IMR-90 (cell line): Measurements from ENCODE around the gene TPST1. TPM values are rescaled to one million over a fixed set of nuclear protein-coding genes. Genes with fewer than 3 reads are reported as not detected.

Source experiments
- ATAC-seq: fragments of 200-7000 bp; cut with Tn5 transposase; 2 replicates; pipeline ENCODE4 v1.9.1; 2020; ENCODE audit warnings: low read depth, mild to moderate bottlenecking, moderate library complexity
- BruUV-seq: library from RNA; stranded (reverse); fragments of 400-500 nt; replicated peaks from 2 replicates; lab custom pipeline; 2021; lab: Mats Ljungman, UMichigan
- CTCF ChIA-PET: fragments of 300-600 bp; formaldehyde crosslinking; extraction: SDS; loops from one replicate; lab custom pipeline; 2021; ENCODE audit warnings: antibody characterized with exemption; lab: Yijun Ruan, JAX
- POLR2A ChIA-PET: fragments of 300-600 bp; sonication (Branson Sonifier 250); formaldehyde crosslinking; loops from one replicate; lab custom pipeline; 2022; ENCODE audit warnings: antibody characterized with exemption; ENCODE audit not compliant: unreplicated experiment; lab: Charles Lee
- DNase-seq: peaks from one replicate; pipeline ENCODE4 v3.0.0; 2013
- H2AFZ ChIP-seq: replicated peaks from 2 replicates; pipeline ENCODE3; 2013; ENCODE audit warnings: low read length, mild to moderate bottlenecking; ENCODE audit not compliant: poor library complexity
- H2AK5ac ChIP-seq: 2 replicates; pipeline ENCODE4 v1.6.1; 2013; ENCODE audit warnings: low read depth, low read length, inconsistent platforms
- H2AK9ac ChIP-seq: replicated peaks from 2 replicates; pipeline ENCODE3; 2013; ENCODE audit warnings: mild to moderate bottlenecking, low read depth, low read length, moderate library complexity; ENCODE audit not compliant: poor library complexity
- H2BK120ac ChIP-seq: 2 replicates; pipeline ENCODE4 v1.6.1; 2013; ENCODE audit warnings: low read depth, low read length, inconsistent platforms
- H2BK15ac ChIP-seq: 3 replicates; pipeline ENCODE4 v1.6.1; 2013; ENCODE audit warnings: low read depth, low read length, inconsistent platforms
- H2BK20ac ChIP-seq: 2 replicates; pipeline ENCODE4 v1.6.1; 2013; ENCODE audit warnings: low read depth, mild to moderate bottlenecking, inconsistent platforms, low read length, moderate library complexity
- H2BK5ac ChIP-seq: 2 replicates; pipeline ENCODE4 v1.6.1; 2013; ENCODE audit warnings: mild to moderate bottlenecking, low read depth, low read length, inconsistent platforms; ENCODE audit not compliant: poor library complexity, severe bottlenecking
- H3K14ac ChIP-seq: replicated peaks from 2 replicates; pipeline ENCODE4 v1.6.1; 2013; ENCODE audit warnings: low read depth, low read length, inconsistent platforms
- H3K18ac ChIP-seq: 2 replicates; pipeline ENCODE4 v1.6.1; 2013; ENCODE audit warnings: low read depth, low read length, control low read depth
- H3K23ac ChIP-seq: 2 replicates; pipeline ENCODE4 v1.6.1; 2013; ENCODE audit warnings: low read depth, low read length, inconsistent platforms
- H3K27ac ChIP-seq: 2 replicates; pipeline ENCODE4 v1.5.1; 2013; ENCODE audit warnings: mild to moderate bottlenecking, control low read depth, low read length; ENCODE audit not compliant: insufficient read depth
- H3K27me3 ChIP-seq: 2 replicates; pipeline ENCODE4 v1.6.1; 2013; ENCODE audit warnings: low read length; ENCODE audit not compliant: control insufficient read depth, insufficient read depth
- H3K36me3 ChIP-seq: 2 replicates; pipeline ENCODE4 v1.6.1; 2013; ENCODE audit warnings: low read length, mixed read lengths; ENCODE audit not compliant: control insufficient read depth, insufficient read depth
- H3K4ac ChIP-seq: 2 replicates; pipeline ENCODE4 v1.6.1; 2013; ENCODE audit warnings: low read depth, low read length, inconsistent platforms
- H3K4me1 ChIP-seq: 2 replicates; pipeline ENCODE4 v1.6.1; 2013; ENCODE audit warnings: low read length, mixed read lengths; ENCODE audit not compliant: control insufficient read depth, insufficient read depth
- H3K4me2 ChIP-seq: 2 replicates; pipeline ENCODE4 v1.6.1; 2013; ENCODE audit warnings: low read depth, mild to moderate bottlenecking, control low read depth, low read length, moderate library complexity
- H3K4me3 ChIP-seq: 2 replicates; pipeline ENCODE4 v1.5.1; 2013; ENCODE audit warnings: low read depth, mild to moderate bottlenecking, control low read depth, low read length, moderate library complexity; ENCODE audit not compliant: insufficient read depth
- H3K56ac ChIP-seq: 2 replicates; pipeline ENCODE4 v1.6.1; 2013; ENCODE audit warnings: low read length, inconsistent platforms; ENCODE audit not compliant: insufficient read depth; ENCODE audit errors: extremely low read depth
- H3K79me1 ChIP-seq, 2 experiments: 2 replicates each; pipeline ENCODE4 v1.6.1; 2013; ENCODE audit warnings: low read length in 2 of 2, inconsistent platforms in 1 of 2, low read depth in 1 of 2
- H3K9ac ChIP-seq: 2 replicates; pipeline ENCODE4 v1.6.1; 2013; ENCODE audit warnings: low read depth, low read length, control low read depth
- H3K9me1 ChIP-seq: 2 replicates; pipeline ENCODE4 v1.6.1; 2013; ENCODE audit warnings: low read length, inconsistent platforms; ENCODE audit not compliant: insufficient read depth
- H3K9me3 ChIP-seq: 2 replicates; pipeline ENCODE4 v1.6.1; 2013; ENCODE audit warnings: low read length; ENCODE audit not compliant: control insufficient read depth, insufficient read depth
- H4K20me1 ChIP-seq: 2 replicates; pipeline ENCODE4 v1.6.1; 2013; ENCODE audit warnings: low read length, inconsistent platforms; ENCODE audit not compliant: insufficient read depth
- H4K5ac ChIP-seq: 2 replicates; pipeline ENCODE4 v1.6.1; 2013; ENCODE audit warnings: mild to moderate bottlenecking, low read depth, low read length, control low read depth
- H4K8ac ChIP-seq, 2 experiments: 2 replicates each; pipeline ENCODE4 v1.6.1; 2013; ENCODE audit warnings: low read depth in 2 of 2, low read length in 2 of 2, control low read depth in 1 of 2, inconsistent platforms in 1 of 2
- H4K91ac ChIP-seq: 2 replicates; pipeline ENCODE4 v1.6.1; 2013; ENCODE audit warnings: low read depth, low read length, inconsistent platforms; ENCODE audit not compliant: insufficient read depth
- BHLHE40 ChIP-seq: fragments of 150-350 bp; IDR thresholded peaks from 2 replicates; pipeline ENCODE4 v1.6.1; 2016; ENCODE audit warnings: mild to moderate bottlenecking, low read depth, low read length
- CHD1 ChIP-seq: IDR thresholded peaks from 2 replicates; pipeline ENCODE4 v1.6.1; 2012; ENCODE audit warnings: low read depth, low read length, improper control_type of control experiment
- FOS ChIP-seq: fragments of 150-350 bp; IDR thresholded peaks from 2 replicates; pipeline ENCODE4 v1.6.1; 2016; ENCODE audit warnings: low read depth, low read length
- MXI1 ChIP-seq: IDR thresholded peaks from 2 replicates; pipeline ENCODE4 v1.6.1; 2012; ENCODE audit warnings: low read depth, mild to moderate bottlenecking, low read length, moderate library complexity, borderline replicate concordance
- RCOR1 ChIP-seq: IDR thresholded peaks from 2 replicates; pipeline ENCODE4 v1.6.1; 2012; ENCODE audit warnings: mild to moderate bottlenecking, low read length, improper control_type of control experiment; ENCODE audit not compliant: insufficient replicate concordance
- SMC3 ChIP-seq: fragments of 150-350 bp; IDR thresholded peaks from 2 replicates; pipeline ENCODE4 v1.6.1; 2016; ENCODE audit warnings: low read depth, mild to moderate bottlenecking, antibody characterized with exemption, low read length, moderate library complexity
- WGBS, 2 experiments: methylation state at CpG; one replicate each; pipeline versions ENCODE4 v1.1.5 to v1.1.7; 2013; ENCODE audit warnings: missing lambda C conversion rate in 2 of 2; ENCODE audit not compliant: insufficient read length in 1 of 2; ENCODE audit errors: extremely low coverage in 2 of 2; 5-methylcytosine and 5-hydroxymethylcytosine counted together
- dilution Hi-C: fragments of 300-500 bp; cut with HindIII; formaldehyde crosslinking; loops from one replicate; pipeline ENCODE4 v1.14.3; 2018; ENCODE audit warnings: low sequenced_read_pairs; ENCODE audit not compliant: unreplicated experiment
- in situ Hi-C: fragments of 300-500 bp; cut with MboI; formaldehyde crosslinking; loops from 3 replicates; pipeline ENCODE4 v1.14.3; 2019; ENCODE audit warnings: low sequenced_read_pairs, inconsistent platforms, mixed read lengths
- intact Hi-C: fragments of 100-400 bp; cut with micrococcal nuclease; formaldehyde crosslinking; loops from 2 replicates; pipeline ENCODE4 v1.10.0; 2022
- polyA plus RNA-seq, 3 experiments: library from polyadenylated mRNA; depleted of rRNA; stranded (reverse); fragments of >200 nt; gene quantifications; 2 replicates each; pipeline ENCODE4 v1.2.3, GENCODE V29; 2012; ENCODE audit warnings: low replicate concordance in 1 of 3
- total RNA-seq: library from RNA; depleted of rRNA; stranded (reverse); fragments of >200 nt; gene quantifications from 2 replicates; pipeline ENCODE4 v1.2.3, GENCODE V29; 2012
- TF ChIP-seq, protein P1 (sequence below): fragments of 150-350 bp; IDR thresholded peaks from 2 replicates; pipeline ENCODE4 v1.6.1; 2016; ENCODE audit warnings: low read depth, mild to moderate bottlenecking, low read length, moderate library complexity, borderline replicate concordance
- TF ChIP-seq, protein P2 (sequence below): conservative IDR thresholded peaks from 2 replicates; pipeline ENCODE4 v1.5.1; 2012; ENCODE audit warnings: mild to moderate bottlenecking, low read depth, low read length, improper control_type of control experiment

TPST1 gene
- total and polyA plus RNA-seq, 2 of the 4 experiments (the other 2 are of a cell fraction): 37.7 to 58.6 TPM

DNA sequence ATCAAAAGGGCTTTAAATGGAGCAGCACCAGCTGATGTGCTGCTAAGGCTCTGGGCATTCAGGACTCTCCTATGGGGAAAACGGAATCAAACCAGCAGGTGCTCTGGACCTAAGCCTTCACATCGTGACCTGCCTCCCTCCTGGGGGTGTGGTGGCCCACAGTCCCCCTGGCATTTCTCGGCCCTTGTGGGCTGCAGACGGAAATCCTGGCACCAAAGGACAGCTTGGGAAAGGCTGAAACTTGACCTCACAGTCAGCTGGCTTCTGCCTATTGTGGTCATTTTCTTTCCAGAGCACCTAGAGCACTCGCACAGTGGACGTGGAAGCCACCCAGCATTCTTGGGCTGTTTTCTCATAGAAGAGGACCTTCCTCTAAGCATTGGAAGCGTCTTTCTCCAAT is 74.8 kb downstream of the TPST1 start:
- Histone ChIP-seq H3K56ac (no peak overlapping the region), H3K9ac (no peak overlapping the region), H3K14ac (no peak overlapping the region), H3K9me3 (no peaks in the 10 kb centered on the region), H3K4ac (peak overlapping the region; percentile 8), H2AK5ac (peak overlapping the region; percentile 2; the same call in 1 of the 2 replicates), H3K27me3 (no peaks in the 10 kb centered on the region), H3K27ac (no peak overlapping the region), H4K20me1 (peaks cover 8% of the 10 kb centered on the region; the same call in 1 of the 2 replicates), H2BK20ac (no peak overlapping the region), H2BK15ac (peak overlapping the region; percentile 22; the same call in 1 of the 3 replicates), H3K4me1 (peaks cover 18% of the 10 kb centered on the region), H3K23ac (no peak overlapping the region), H4K91ac (no peak overlapping the region), H3K9me1 (peaks cover 11% of the 10 kb centered on the region; the same call in 1 of the 2 replicates), H2BK120ac (0 out of 2 replicates have a peak overlapping the region, but pooled peaks have one; percentile 6), H3K4me2 (no peak overlapping the region), H3K4me3 (no peak overlapping the region), H3K79me1 (peaks cover 22 to 67% of the 10 kb centered on the region in 2 experiments), H4K8ac (no peak overlapping the region), H4K5ac (no peak overlapping the region), H2AFZ (no peak overlapping the region), H2BK5ac (no peak overlapping the region), H3K36me3 (no peaks in the 10 kb centered on the region; the same call in 1 of the 2 replicates), H2AK9ac (no peak overlapping the region), H3K18ac (no peak overlapping the region)
- dilution Hi-C loops (no loop called here), intact Hi-C loops (no loop called here), in situ Hi-C loops (no loop called here)
- no TSS peak for BruUV-seq
- ATAC-seq: no peak
- TF ChIP-seq RCOR1: no peak
- no peak for TF ChIP-seq BHLHE40
- no peak for TF ChIP-seq FOS
- TF ChIP-seq, protein P1, sequence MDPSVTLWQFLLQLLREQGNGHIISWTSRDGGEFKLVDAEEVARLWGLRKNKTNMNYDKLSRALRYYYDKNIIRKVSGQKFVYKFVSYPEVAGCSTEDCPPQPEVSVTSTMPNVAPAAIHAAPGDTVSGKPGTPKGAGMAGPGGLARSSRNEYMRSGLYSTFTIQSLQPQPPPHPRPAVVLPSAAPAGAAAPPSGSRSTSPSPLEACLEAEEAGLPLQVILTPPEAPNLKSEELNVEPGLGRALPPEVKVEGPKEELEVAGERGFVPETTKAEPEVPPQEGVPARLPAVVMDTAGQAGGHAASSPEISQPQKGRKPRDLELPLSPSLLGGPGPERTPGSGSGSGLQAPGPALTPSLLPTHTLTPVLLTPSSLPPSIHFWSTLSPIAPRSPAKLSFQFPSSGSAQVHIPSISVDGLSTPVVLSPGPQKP: no peak
- TF ChIP-seq, protein P2, sequence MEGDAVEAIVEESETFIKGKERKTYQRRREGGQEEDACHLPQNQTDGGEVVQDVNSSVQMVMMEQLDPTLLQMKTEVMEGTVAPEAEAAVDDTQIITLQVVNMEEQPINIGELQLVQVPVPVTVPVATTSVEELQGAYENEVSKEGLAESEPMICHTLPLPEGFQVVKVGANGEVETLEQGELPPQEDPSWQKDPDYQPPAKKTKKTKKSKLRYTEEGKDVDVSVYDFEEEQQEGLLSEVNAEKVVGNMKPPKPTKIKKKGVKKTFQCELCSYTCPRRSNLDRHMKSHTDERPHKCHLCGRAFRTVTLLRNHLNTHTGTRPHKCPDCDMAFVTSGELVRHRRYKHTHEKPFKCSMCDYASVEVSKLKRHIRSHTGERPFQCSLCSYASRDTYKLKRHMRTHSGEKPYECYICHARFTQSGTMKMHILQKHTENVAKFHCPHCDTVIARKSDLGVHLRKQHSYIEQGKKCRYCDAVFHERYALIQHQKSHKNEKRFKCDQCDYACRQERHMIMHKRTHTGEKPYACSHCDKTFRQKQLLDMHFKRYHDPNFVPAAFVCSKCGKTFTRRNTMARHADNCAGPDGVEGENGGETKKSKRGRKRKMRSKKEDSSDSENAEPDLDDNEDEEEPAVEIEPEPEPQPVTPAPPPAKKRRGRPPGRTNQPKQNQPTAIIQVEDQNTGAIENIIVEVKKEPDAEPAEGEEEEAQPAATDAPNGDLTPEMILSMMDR: no peak
- no peak for TF ChIP-seq MXI1
- no peak for TF ChIP-seq CHD1
- no peak for TF ChIP-seq SMC3
- WGBS, 2 experiments: 88% methylated on average over 3 of the region's 7 CpGs; no CpG with 5 or more reads in 1 of the 2 experiments
- DNase-seq: no peak
- ChIA-PET CTCF (no interaction called here), POLR2A (no interaction called here)
